Midbrain (tissue), 1 donor: ENCODE measurements around the gene EN2.

Experiments used
- DNase-seq: peaks from one replicate; lab custom pipeline; 2025; lab: John Stamatoyannopoulos, UW

Gene EN2

GRCh38 chr7:155458111-155458877, at the start of gene EN2:
EN2 (plus strand) TSS chr7:155458129; CDS start chr7:155458378, 249 bp downstream.
- DNase-seq, result no peak

GRCh38 chr7:155408651-155409586, 49.0 kb upstream of the EN2 start:
- no peak for DNase-seq

GRCh38 chr7:155409980-155410379, 47.9 kb upstream of the EN2 start:
- no peak for DNase-seq

- no peak for DNase-seq
Measured at GRCh38 chr7:155410431-155410830, 47.5 kb upstream of the EN2 start.

- DNase-seq, result no peak
Measured at GRCh38 chr7:155411718-155412415, 46.1 kb upstream of the EN2 start.

- DNase-seq, result peak; percentile 41
Measured at GRCh38 chr7:155412416-155413253, 45.3 kb upstream of the EN2 start.

GRCh38 chr7:155414547-155415492, 43.1 kb upstream of the EN2 start:
- DNase-seq, result no peak

- DNase-seq, result no peak
Measured at GRCh38 chr7:155416646-155417380, 41.1 kb upstream of the EN2 start.

GRCh38 chr7:155418304-155418703, 39.6 kb upstream of the EN2 start:
- DNase-seq, result no peak

- no peak for DNase-seq
Measured at GRCh38 chr7:155418941-155419755, 38.8 kb upstream of the EN2 start.

GRCh38 chr7:155420116-155420515, 37.8 kb upstream of the EN2 start:
- DNase-seq, result no peak

- DNase-seq, result no peak
Measured at GRCh38 chr7:155422151-155422550, 35.8 kb upstream of the EN2 start.

- no peak for DNase-seq
Measured at GRCh38 chr7:155422599-155423336, 35.2 kb upstream of the EN2 start.

GRCh38 chr7:155423337-155424285, 34.3 kb upstream of the EN2 start:
- no peak for DNase-seq

GRCh38 chr7:155424301-155425010, 33.5 kb upstream of the EN2 start:
- DNase-seq, result no peak

GRCh38 chr7:155425011-155425340, 33.0 kb upstream of the EN2 start:
- DNase-seq, result no peak
